Esophagus muscularis mucosa (tissue), 4 donors: Measurements from ENCODE around the gene THSD4.

Experiments
- CTCF ChIP-seq, 3 experiments: fragments of 200-600 bp in 2 of 3; fragments of 450-650 bp in 1 of 3; sonication (generic) in 2 of 3; IDR thresholded peaks; one replicate each; pipeline ENCODE4 v1.5.1; 2017 to 2019; ENCODE audit warnings: antibody characterized with exemption in 3 of 3, mild to moderate bottlenecking in 2 of 3, moderate library complexity in 1 of 3
- EP300 ChIP-seq: sonication (generic); formaldehyde crosslinking; IDR thresholded peaks from one replicate; pipeline ENCODE4 v1.6.1; 2017; ENCODE audit warnings: antibody characterized with exemption
- POLR2A ChIP-seq: fragments of 450-650 bp; IDR thresholded peaks from one replicate; pipeline ENCODE4 v1.6.1; 2017; ENCODE audit warnings: antibody characterized with exemption, moderate library complexity, mild to moderate bottlenecking, low read depth

DNA sequence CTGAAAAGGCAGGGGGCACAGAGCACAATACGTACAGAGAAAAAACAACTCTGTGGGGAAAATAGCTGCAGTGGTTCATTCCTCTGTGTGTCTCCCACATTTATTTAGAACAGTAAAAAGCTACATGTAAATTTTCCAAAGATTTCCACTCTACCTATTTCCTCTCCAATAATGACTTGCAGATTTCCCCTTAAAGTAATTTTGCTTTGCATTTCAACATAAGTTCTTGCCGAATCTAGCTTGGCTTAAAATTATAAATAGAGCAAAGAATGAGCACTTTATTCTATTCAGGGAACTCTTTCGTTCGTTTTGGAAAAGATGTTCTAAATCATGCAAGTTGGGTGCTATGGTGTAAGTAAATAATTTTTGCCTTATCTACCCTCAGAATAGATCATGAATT lies 636.9 kb downstream of the THSD4 start:
- TF ChIP-seq CTCF (IDR thresholded peaks at IDR 0.05) (no peak), EP300 (no peak), POLR2A (no peak)
